ENCODE results near the gene PON2.
"Not testable (repeated sequence)": the region's sequence is repeated elsewhere in the genome, so short reads cannot be mapped to it uniquely, and the experiment has no call there.

Gene PON2

GRCh38 chr7:95398155-95398940 is 36.5 kb downstream of the PON2 start:
- DNase-seq, result no peak

- DNase-seq, result no peak
Measured at GRCh38 chr7:95397381-95397780, 37.4 kb downstream of the PON2 start.

GRCh38 chr7:95396136-95397032 is 38.4 kb downstream of the PON2 start, which contains the start of gene PON3:
PON3 (minus strand) TSS chr7:95396375; CDS start chr7:95396350, 25 bp downstream.
- no peak for DNase-seq

- DNase-seq, result no peak
Measured at GRCh38 chr7:95395755-95396135, 39.1 kb downstream of the PON2 start.

GRCh38 chr7:95394370-95394769 is 40.5 kb downstream of the PON2 start:
- no peak for DNase-seq

GRCh38 chr7:95391761-95392160 is 43.1 kb downstream of the PON2 start:
- DNase-seq, result no peak

- DNase-seq, result no peak
Measured at GRCh38 chr7:95389516-95389915, 45.3 kb downstream of the PON2 start.

GRCh38 chr7:95379457-95379856 is 55.4 kb downstream of the PON2 start:
- DNase-seq, result not testable (repeated sequence)

GRCh38 chr7:95376632-95377400 is 58.0 kb downstream of the PON2 start:
- DNase-seq, result no peak

- DNase-seq, result no peak
Measured at GRCh38 chr7:95375591-95376257, 59.1 kb downstream of the PON2 start.

- DNase-seq, result no peak
Measured at GRCh38 chr7:95373323-95373722, 61.5 kb downstream of the PON2 start.

GRCh38 chr7:95368235-95368634 is 66.6 kb downstream of the PON2 start:
- DNase-seq, result no peak

GRCh38 chr7:95367606-95368005 is 67.2 kb downstream of the PON2 start:
- DNase-seq, result peak; percentile 65

- DNase-seq, result no peak
Measured at GRCh38 chr7:95365151-95365550, 69.7 kb downstream of the PON2 start.

- no peak for DNase-seq
Measured at GRCh38 chr7:95357623-95358022, 77.2 kb downstream of the PON2 start.

All from NCI-H2029 treated with DMSO at 0.1 percent for 48 hours (cell line).